HG02840 (cell line): ENCODE measurements around the gene SEMA3C.

Experiments used
- ATAC-seq: cut with Tn5 transposase; IDR thresholded peaks from one replicate; pipeline ENCODE4 v1.9.1; 2021; ENCODE audit warnings: mild to moderate bottlenecking, moderate library complexity, moderate number of reproducible peaks; ENCODE audit not compliant: unreplicated experiment, low FRiP score

Gene SEMA3C

DNA sequence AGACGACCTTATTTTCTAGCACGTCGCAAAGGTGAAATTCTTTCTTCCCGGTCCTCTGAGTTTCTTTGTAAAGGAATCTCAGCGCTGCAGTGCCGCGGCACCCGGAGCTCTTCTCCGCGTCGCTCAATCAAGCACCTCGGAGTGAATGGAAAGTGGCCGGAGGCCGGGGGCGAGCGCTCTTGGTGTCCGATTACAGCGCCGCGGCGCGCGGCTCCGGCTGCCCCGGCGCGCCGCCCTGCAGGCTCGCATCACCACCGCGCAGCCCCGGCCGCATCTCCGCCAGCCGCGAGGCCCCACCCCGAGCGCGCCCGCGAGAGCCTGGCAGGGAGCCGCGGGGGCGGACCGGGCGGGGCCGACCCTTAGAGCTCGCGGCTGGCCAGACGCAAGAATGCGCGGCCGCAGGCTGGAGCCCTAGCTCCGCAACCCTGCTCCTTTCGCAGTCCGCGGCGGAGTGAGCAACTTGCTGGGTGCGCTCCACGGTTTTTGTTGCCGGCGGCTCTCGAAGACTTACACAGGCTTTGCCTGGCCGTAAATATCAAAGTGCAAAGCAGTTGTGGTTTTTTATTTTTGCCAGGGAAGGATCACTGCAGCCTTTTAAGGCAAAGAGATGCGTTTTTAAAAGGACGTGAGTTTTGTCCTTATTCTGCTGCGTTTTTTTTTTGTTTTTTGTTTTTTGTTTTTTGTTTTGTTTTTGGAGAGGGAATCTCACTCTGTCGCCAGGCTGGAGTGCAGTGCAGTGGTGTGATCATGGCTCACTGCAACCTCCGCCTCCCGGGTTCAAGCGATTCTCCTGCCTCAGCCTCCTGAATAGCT is at the start of gene SEMA3C:
SEMA3C (minus strand) TSS at position 143 of the 813 bp plus-strand sequence. CDS start 2,270 bp downstream, outside the sequence.
- no peak for ATAC-seq

DNA sequence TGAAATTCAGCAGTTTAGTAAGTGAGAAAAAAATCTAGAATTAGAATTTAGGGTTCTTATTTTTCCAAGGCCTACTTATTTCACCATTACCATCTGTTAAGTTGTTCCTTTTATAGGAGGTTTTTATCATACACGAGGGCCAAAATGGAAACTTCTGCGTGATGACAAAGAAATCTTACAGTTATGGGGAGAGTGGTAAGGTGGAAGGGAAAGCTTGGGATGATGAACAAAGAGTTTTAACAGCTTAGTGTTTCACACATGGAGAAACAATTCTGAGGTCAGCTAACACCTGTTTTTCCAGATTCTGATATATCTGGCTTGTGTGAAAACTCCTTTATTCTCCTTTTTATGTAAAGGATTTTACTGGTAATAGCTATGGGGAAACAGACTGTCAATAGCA is 49.8 kb upstream of the SEMA3C start:
- no peak for ATAC-seq

DNA sequence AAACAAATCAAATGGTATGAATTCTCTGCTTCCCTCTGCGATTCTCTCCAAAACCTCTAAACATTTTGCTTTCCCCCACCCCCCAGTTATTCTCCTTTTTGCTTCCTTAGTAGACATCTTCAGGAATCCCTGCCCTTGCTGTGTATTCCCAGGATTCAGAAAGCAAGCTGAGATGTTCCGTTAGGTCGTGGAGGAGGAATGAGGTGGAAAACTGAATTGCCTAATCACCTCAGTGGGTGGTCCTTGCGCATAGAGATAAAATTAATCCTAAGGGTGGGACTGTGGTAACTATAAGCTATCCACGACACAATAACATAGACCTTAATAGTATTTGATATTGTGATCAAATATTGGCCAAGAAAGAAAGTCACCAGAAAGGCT is 49.1 kb upstream of the SEMA3C start:
- no peak for ATAC-seq

DNA sequence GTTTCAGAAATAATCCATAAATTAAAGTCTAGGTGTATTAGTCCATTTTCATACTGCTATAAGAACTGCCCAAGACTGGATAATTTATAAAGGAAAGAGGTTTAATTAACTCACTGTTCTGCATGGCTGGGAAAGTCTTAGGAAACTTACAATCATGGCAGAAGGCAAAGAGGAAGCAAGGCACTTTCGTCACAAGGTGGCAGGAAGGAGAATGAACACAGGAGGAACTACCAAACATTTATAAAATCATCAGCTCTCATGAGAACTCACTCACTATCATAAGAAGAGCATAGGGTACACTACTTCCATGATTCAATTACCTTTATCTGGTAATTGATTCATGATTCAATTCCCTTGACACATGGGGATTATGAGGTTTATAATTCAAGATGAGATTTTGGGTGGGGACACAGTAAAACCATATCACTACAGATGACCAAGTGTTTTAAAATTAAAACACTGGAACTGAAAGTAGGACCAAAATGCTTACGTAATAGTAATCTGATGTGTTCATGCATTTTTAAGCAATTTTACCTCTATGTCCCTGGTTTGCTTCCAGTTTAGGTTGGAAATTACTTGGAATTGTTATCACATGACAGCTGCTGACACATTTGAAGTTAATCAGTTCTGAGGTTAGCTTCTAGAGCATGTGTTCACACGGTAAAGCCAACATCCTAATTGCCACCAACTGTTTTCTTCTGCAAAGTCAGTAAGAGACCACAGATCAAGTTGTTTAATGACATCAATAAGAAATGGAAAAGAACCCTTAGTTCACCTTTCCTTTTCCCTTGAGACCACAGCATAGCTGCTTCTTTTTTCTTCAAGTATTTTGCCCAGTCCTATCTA is 48.4 kb upstream of the SEMA3C start:
- ATAC-seq = no peak

DNA sequence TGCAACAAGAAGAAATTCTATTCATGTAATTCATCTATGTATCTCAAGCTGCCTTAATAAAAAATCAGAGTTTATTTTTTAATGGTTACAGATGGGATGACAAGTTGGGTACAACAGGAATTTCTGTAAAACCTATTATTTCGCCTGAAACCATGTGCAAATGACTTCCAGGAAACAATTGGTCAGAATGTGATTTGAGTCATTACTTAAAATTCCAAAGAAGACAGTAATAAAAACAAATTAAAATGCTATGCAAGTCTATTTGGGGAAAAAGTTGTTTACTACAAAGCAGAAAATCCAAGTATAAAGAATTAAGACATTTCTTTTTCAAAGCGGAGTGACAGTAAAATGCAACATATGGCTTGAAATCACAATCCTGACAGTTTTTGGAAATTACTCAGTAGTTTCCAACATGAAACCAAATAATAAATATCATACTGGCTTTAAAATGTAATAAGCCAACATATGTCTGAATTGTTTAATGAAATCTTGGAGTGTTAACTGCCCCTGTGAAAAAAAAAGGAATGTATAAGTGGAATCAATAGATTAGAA is 41.5 kb upstream of the SEMA3C start:
- ATAC-seq = no peak

DNA sequence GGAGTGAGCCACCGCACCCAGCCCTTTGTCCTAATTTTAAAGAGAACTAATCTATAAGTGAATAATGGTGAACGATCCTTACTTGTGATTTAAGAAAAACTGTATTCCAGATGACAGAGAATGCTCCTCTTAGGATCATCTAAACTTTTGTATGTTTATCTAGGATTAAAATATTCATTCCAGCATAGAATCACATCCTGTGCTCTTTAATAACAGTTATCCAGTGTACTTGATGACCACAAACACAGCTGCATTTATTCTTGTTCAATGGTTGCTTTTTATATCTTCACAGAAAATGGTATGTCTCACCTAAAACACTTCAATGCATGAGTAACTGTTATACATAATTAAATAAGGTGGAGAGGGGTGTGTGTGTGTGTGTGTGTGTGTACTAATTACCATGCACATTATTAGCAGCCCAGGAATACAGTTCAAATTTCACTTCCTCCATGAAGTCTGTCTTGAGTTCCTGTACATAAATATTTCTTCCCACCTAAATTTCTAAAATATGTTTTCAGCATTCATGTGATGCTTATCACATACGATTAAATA is 38.5 kb upstream of the SEMA3C start:
- no peak for ATAC-seq

DNA sequence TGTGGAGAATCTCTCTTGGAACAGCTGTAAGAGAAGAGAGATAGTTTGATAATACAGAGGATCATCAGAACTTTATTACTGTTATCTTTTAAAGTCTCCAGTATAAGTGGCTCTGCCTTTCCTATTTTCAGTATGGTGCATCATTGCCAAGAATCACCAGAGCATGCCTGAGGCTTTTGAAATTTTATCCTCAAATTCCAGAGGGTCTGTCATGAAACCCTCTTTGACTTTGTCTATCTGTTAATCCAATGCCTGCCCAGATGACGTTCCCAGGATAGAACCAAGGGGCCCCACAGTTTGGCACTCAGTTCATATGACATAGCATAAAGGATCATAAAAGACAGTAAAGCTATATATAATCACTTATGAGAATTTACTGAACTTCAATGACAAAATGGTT is 35.3 kb upstream of the SEMA3C start:
- ATAC-seq = no peak

DNA sequence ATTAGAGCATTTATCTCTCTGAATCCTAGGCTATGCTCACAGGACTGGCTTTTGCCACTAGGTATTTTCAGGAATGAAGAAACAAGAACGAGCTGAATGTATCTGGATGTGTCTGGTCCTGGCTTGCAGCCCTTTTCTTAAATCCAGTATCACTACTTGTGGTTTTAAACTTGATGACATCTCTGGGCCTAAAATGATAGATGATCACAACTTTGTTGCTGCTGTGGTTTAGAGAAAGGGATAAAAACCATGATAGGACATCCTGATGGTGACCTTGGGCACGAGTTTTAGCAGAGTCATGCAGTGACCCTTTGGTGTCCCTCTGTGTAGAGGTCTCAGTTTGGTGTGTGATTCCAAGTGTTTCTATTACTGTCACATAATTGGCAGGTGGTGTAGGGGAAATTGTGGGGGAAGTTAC is 31.7 kb upstream of the SEMA3C start:
- ATAC-seq = no peak

DNA sequence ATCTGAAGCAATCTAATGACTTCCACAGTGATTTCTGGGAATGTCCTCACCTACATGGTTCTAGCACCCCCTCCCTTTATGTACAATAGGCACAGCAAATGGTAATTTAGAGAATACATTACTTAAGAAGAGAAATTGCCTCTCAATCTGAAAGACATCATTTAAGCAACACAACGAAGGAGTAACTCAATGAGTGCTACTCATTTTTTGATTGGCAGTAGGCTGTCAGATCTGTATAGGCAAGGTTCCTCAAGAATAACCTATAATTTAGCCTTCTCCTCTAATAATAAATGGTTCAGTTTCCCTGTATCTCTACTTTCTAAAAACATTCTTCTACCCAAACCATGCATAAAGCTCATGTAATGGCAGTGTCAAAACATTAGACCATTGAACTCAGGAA is 30.6 kb upstream of the SEMA3C start:
- no peak for ATAC-seq

DNA sequence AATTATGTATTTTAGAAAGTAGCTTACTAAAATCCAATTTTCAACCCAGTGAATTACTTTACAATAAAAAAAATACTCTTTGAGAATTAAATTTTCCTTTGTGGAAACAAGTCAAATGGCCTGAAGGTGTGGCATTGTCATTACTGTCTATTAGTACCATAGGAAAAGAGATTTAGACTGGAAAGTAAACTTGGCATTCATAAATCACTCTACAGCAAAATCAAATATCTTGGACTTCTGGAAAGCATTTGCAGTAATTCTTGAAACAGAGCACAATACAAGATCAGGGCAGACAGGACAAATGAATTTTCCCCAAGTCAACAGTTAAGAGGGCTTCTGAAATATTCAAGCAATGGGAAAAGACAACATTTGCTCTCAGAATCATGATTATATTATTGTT is 28.0 kb upstream of the SEMA3C start:
- no peak for ATAC-seq

DNA sequence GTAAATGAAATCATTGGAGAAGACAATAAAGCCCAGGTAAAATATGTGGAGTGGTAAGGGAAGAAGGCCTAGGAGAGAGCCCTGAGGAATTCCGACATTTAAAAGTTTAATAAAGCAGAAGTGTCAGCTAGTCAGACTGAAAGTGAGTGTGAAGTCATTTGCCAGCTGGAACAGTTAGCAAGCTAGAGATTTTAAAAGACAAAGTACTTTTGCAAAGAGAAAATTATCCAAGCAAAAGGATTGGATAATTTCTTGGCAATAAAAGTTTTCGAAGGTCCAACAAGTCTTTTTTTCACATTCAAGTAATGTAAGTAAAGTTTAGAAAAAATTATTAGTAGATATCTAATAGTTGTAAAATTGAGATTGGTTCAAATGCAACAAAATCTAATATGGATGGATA is 27.1 kb upstream of the SEMA3C start:
- no peak for ATAC-seq

DNA sequence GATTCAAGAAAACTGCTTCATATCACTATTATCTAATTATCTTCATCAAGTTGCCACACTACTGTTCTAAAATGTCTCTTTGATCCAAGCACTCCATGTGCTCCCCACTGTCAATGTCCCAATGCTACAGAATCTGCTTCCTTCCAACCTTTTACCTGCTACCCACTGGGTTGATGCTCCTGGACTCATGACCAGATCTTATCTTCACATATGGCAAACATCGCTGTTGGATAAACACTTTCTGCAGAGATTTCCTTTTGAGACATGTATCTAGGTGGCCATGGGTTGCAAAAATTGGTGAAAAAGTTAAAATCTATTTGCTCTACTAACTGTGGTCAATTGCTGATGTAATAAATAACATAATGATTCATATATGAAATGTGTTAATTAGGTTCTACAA is 24.5 kb upstream of the SEMA3C start:
- ATAC-seq = no peak

DNA sequence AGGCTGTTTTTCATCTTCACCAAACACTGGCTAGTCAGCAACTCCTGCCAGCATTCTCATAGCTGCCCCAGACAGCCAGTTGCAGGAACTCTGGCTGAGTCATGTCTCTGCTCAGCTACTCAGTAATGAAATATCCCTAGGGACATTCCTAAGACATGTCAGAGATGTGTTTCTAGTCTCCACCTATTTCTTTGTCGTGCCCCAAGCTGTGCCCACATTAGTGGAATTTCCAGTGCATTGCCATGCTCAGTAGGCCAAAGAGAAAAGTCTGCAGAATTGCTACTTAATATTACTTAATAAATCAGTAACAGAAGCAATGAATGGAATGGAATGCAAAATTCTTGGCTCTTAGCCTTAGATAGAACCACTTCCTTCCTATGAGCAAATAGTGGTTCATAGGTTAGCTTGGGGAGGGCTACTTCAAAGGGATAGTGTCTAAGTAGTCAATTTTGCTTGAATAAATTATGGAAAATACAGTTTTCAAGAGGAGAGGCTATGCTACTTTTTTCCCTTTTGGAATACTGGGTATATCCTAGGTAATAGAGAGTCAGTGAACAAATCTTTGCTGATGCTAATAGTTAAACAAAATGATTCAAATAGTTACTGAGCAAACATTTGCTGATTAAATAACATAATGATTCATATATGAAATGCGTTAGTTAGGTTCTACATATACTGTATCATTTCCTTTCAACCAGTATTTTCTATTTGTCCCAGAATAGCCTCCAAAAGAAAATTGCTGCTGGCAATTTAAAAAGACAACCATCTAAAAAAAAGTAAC is 23.6 kb upstream of the SEMA3C start:
- no peak for ATAC-seq

DNA sequence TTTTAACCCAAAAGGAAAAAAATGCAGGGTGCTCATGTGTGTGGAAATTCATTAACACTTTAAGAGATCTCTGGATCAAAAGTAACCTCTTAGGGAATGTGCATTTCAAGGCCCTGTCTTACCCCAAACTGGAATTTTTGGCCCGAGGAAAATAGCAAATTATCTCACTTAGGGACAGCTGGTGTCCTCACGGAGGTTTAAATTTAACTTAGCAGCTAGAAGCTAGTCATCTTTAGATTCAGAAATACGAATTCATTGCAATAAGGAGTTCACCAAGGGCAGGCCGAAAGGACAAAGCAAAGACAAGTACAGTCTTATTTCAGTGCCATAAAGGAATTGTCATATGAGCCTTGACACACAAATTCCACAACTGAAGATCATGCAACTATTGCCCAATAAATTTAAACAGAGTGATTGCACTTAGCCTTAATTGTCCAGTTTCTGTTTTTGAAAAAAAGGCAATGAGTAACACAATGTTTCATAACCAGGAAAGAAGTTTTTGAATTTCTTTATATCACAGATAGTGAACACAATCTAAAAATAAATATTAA is 22.4 kb upstream of the SEMA3C start:
- ATAC-seq = no peak

DNA sequence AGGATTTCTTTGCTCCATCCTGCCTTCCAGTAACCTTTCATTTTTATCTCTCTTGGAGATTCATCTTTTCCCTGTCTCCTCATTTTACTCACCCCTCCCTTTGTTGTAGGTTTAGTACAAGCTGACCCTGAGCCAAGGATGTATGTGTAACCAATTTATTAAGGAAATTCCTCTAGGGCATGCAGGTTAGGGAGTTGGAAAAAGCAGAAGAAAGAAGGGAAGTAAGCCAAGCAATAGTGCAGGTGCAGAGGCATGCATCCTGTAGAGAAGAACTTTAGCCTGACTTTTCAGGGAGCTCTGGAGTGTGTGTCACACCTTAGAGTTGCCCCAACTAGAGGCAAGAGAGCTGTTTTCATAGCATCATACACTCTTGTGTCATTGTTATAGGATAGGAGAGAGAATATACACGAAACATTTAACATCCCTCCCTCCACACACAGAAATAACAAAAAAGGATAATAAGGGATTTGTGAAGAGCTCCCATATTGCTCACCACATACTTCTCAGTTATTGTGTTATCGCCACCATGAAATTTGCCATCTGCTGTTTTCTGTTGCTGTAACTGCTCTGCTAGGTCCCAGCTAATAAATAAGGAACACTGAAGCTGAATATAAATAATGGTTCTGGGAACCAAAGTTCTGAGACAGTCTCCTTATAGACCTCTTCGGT is 21.8 kb upstream of the SEMA3C start:
- ATAC-seq = no peak

DNA sequence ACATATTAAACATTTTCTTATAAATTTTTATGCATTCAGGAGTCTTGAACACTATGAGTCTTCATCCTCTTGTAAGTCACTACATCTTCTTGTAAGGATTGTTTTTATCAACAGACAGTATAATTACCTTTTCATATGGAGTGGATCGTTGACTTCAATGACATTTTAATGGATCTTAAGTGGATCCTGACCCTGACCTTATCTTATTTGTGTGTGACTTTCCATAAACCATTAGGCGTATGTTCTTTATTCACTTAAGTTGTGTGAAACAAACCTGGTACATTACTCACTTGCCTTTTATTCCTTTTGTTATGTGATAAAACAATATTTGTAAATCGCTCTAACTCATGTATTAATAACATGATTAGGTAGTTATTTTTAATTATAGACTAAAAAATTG is 18.5 kb upstream of the SEMA3C start:
- ATAC-seq = no peak

DNA sequence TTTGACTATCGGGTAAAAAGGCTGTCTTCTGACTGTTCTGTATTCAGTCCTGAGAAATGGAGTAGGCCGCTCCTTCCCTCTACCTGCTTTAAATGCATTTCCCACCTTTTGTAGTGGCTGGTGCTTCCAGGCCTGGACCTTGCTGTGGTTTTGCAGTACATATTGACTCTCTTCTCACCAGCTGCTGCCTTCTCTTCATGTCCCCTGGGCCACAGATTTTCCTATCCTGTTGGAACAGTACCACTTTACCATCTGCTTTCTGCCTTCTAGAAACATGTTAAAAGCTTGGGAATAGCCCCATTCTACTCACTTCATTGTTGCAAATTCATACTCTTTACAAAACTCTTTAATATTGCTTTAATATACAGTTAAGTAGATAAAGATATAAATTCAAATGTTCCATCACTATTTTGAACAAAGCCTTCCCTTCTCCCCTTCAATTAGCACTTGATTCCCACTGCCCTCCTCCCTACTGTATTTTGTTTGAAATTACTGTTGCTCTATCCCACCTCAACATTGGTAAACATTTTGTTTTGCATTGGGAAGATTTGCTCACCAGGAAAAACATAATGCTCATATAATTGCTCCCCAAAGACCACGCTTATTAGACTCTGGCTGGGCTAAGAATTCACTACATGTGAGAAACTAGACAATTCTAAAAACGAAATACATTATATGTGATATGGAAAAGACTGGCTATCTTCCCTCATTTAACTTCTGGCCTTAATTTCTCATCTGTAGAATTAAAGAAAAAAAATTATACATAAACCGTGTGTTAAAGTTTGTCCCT is 17.3 kb upstream of the SEMA3C start:
- ATAC-seq = no peak

DNA sequence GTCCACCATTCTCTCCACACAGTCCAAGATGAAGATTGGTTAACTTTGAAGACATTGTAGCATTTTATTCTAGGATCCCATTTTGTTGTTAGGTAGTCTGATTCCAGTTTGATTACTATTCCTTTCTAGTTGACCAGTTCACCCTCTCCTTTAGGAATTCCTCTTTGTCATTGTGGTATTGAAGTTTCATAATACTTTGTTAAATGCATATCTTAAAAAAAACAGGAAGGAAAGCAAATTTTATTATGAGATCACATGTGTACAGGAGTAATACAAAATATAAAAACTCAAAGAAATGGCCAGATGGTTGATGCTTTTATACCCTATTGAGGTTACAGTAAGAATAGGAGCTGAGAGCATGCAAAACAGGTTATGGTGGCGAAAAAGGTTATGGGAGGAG is 15.5 kb upstream of the SEMA3C start:
- ATAC-seq = no peak

DNA sequence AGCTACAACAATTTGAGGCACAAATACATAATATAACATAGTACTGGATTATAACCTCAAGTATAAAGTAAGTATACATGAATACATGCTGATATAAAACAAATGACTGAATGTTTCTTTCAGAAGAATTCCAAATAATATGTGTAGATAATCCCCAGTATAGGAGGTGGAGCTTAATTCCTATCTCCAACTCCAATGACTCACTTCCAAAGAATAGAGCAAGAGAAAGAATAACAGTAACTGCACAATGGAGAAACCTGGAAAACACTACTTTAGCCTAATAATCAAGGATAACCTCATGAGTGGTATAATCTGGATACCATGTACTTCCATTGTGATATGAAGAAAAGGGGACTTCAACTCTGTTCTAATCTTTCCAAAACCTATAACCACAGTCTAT is 13.7 kb upstream of the SEMA3C start:
- ATAC-seq = no peak
